Activated CD4-positive, alpha-beta T cell treated with anti-CD3 and anti-CD28 coated beads, Interleukin-2, amount 10 ng/mL, durations not matched to agents 7 days and 5 days (primary cell): ENCODE results near the gene AUTS2. TPM values are rescaled to one million over a fixed set of nuclear protein-coding genes. Genes with fewer than 3 reads are reported as not detected.

ENCODE experiments used
- CTCF ChIA-PET: fragments of 350-600 bp; sonication (Branson Sonifier 250); formaldehyde crosslinking; loops from one replicate; lab custom pipeline; 2021; ENCODE audit warnings: antibody characterized with exemption; lab: Charles Lee
- POLR2A ChIA-PET: fragments of 350-600 bp; sonication (Branson Sonifier 250); formaldehyde crosslinking; loops from one replicate; lab custom pipeline; 2021; ENCODE audit warnings: antibody characterized with exemption; lab: Charles Lee
- DNase-seq: peaks from one replicate; pipeline ENCODE4 v3.0.0-alpha.2; 2020
- H3K27ac Mint-ChIP-seq: one replicate; pipeline ENCODE4 v1.8.0; 2021; ENCODE audit warnings: mild to moderate bottlenecking, moderate library complexity, mixed read lengths
- H3K27me3 Mint-ChIP-seq: one replicate; pipeline ENCODE4 v1.8.0; 2021; ENCODE audit warnings: mixed read lengths
- H3K36me3 Mint-ChIP-seq: one replicate; pipeline ENCODE4 v1.8.0; 2021; ENCODE audit warnings: low read depth, mixed read lengths
- H3K4me1 Mint-ChIP-seq: one replicate; pipeline ENCODE4 v1.8.0; 2021; ENCODE audit warnings: mixed read lengths
- H3K4me3 Mint-ChIP-seq: one replicate; pipeline ENCODE4 v1.8.0; 2021; ENCODE audit warnings: mild to moderate bottlenecking, moderate library complexity, mixed read lengths
- H3K9me3 Mint-ChIP-seq: one replicate; pipeline ENCODE4 v1.8.0; 2021; ENCODE audit warnings: mixed read lengths
- total RNA-seq, 2 experiments: library from RNA; stranded (reverse); gene quantifications; one replicate each; pipeline ENCODE4 v1.2.3, GENCODE V29; 2021

AUTS2 gene
- total RNA-seq, 2 experiments from 2014 or later: 13.9 to 18.9 TPM

DNA sequence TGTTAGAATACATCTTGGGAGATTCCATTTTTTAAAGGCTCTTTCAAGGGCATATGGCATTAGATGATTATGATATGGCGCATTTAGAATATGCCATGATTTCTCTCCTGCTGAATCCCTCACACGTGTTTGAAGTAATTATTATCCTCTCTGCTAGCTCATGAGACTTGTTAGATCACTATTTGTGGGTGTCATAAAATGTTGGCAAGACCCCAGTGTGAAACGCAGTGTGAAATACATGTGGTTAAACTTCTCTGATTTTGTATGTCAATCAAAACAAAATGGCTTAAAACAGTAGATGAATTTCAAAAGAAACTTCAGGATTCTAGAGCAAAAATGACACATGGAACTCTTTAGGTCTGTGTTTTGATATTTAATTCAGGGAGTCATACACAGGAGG lies 560.8 kb downstream of the AUTS2 start:
- POLR2A ChIA-PET: no interaction called here
- H3K27ac Mint-ChIP-seq: no peak overlapping the region
- H3K4me3 Mint-ChIP-seq: no peak overlapping the region
- H3K9me3 Mint-ChIP-seq: no peaks in the 10 kb centered on the region
- DNase-seq: no peak
- peaks cover 4% of the 10 kb centered on the region for H3K27me3 Mint-ChIP-seq
- no peaks in the 10 kb centered on the region for H3K4me1 Mint-ChIP-seq
- no peaks in the 10 kb centered on the region for H3K36me3 Mint-ChIP-seq
- CTCF ChIA-PET: interaction anchor here (0.6 kb wide), 1 partner anchor 456 kb away, joined by 3 read pairs; no protein-coding TSS in a partner anchor

DNA sequence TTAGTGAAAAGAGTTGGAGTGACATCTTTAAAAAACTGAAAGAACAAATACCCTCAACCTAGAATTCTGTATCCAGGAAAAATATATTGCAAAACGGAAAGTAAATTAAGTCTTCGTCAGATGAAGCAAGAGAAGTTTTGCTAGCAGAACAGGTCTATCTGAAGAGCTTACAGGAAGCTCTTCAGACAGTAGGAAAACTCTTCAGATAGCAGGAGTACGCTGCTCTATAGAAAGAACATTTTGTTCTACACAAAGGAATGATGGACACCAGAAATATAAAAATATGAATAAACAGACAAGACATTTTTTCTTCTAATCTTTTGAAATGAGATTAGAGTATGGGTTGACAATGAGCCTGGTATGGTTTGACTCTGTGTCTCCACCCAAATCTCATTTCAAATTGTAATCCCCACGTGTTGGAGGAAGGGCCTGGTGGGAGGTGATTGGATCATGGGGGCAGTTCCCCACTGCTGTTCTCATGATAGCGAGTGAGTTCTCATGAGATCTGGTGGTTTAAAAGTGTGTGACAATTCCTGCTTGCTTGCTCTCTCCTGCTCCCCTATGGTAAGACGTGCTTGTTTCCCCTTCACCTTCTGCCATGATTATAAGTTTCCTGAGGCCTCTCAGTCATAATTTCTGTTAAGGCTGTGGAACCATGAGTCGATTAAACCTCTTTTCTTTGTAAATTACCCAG lies 567.3 kb downstream of the AUTS2 start:
- CTCF ChIA-PET: no interaction called here
- H3K4me3 Mint-ChIP-seq: no peak overlapping the region
- H3K4me1 Mint-ChIP-seq: no peaks in the 10 kb centered on the region
- peaks cover 2% of the 10 kb centered on the region for H3K27me3 Mint-ChIP-seq
- DNase-seq: no peak
- H3K36me3 Mint-ChIP-seq: no peaks in the 10 kb centered on the region
- peaks cover 3% of the 10 kb centered on the region for H3K9me3 Mint-ChIP-seq
- no peak overlapping the region for H3K27ac Mint-ChIP-seq
- POLR2A ChIA-PET: interaction anchor here (0.6 kb wide), 1 partner anchor 243 kb away, joined by 6 read pairs; no protein-coding TSS in a partner anchor

DNA sequence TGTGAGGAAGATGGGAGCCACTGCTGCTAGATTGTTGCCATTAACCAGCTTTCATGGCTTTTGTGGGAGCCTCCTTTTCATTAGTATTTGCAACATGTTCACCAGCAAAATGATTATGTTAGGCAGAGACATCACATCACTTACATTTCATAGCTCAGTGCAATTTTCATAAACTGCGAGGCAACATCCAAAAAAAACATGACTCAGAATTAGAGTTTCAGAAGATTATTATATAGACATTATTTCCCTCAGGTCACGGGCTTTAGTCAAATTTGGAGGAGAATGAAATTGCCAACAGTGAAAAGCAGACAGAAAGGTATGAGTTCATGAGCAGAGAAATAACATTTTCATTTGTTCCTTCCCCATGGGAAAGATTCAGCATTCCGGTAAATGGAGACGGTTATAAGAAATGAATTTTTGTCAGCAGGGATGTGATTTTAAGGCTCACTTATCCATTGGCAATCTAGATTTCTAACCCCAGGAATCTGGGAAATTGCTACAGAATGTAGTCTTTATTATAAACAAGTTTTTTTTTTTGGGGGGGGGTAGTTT lies 573.2 kb downstream of the AUTS2 start:
- POLR2A ChIA-PET: interaction anchor here (0.6 kb wide), 2 partner anchors 17 to 18 kb away, joined by 5 read pairs; no protein-coding TSS in a partner anchor
- no peak overlapping the region for H3K27ac Mint-ChIP-seq
- no peaks in the 10 kb centered on the region for H3K4me1 Mint-ChIP-seq
- no peak overlapping the region for H3K4me3 Mint-ChIP-seq
- H3K36me3 Mint-ChIP-seq: no peaks in the 10 kb centered on the region
- H3K27me3 Mint-ChIP-seq: peaks cover 14% of the 10 kb centered on the region
- CTCF ChIA-PET: no interaction called here
- peaks cover 3% of the 10 kb centered on the region for H3K9me3 Mint-ChIP-seq
- DNase-seq: no peak

DNA sequence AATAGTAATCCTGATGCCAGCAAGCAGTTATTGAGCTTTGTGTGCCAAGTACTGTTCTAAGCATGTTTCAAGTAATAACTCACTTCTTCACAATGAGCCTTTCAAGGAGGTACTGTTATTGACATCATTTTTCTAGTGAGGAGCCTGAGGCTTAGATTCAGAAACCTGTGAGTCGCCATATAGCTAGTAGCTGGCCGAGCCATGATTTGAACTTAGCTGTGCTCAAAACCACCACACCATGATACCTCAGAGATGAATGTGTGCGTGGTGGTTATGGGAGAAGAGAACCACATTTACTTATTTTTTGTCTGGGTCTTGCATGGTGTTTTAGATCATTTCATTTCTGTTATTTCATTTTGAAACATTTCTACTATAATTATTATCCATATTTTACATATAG lies 578.9 kb downstream of the AUTS2 start:
- Mint-ChIP-seq H3K9me3 (no peaks in the 10 kb centered on the region), H3K4me3 (no peak overlapping the region), H3K36me3 (no peaks in the 10 kb centered on the region), H3K27me3 (peaks cover 20% of the 10 kb centered on the region), H3K27ac (no peak overlapping the region), H3K4me1 (peaks cover 21% of the 10 kb centered on the region)
- DNase-seq: no peak
- CTCF ChIA-PET: no interaction called here
- POLR2A ChIA-PET: no interaction called here

DNA sequence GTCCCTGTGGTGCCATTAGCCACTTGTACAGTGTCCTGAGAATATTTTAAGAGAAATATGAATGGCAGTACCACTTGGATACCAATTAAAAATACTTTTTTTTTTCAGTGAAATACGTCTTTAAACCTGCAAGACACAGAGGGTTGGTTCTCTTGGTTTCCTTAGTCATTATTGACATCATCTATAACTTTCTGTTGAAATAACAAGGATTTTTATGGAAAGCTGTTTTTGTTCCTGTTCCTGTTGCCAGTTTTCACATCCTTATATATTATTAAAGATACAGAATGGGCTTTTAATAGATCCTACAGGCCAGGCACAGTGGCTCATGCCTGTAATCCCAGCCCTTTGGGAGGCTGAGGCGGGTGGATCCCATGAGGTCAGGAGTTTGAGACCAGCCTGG lies 579.9 kb downstream of the AUTS2 start:
- H3K9me3 Mint-ChIP-seq: no peaks in the 10 kb centered on the region
- H3K4me1 Mint-ChIP-seq: peaks cover 22% of the 10 kb centered on the region
- no peak overlapping the region for H3K4me3 Mint-ChIP-seq
- CTCF ChIA-PET: no interaction called here
- H3K27ac Mint-ChIP-seq: peak overlapping the region; percentile 78
- H3K27me3 Mint-ChIP-seq: peaks cover 20% of the 10 kb centered on the region
- no peak for DNase-seq
- no peaks in the 10 kb centered on the region for H3K36me3 Mint-ChIP-seq
- POLR2A ChIA-PET: no interaction called here

DNA sequence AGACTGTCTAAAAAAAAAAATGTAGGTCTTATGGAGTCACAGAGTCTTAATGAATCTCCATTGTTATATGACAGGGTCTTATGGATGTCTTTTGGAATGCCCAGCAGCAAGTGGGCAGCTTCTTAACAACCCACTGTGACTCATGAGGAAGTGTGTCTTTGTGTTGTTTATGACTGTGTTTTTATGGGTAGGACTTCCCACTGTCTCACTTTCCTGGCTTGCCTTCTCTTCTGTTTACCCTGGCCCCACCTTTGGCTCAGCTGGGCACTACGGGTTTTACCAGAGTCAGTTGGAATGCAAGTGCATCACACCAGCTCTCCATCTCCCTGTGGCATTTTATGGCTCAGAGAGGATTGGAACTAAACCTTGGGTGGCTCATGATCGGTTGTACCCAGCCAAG lies 580.5 kb downstream of the AUTS2 start:
- no peak for DNase-seq
- no peaks in the 10 kb centered on the region for H3K36me3 Mint-ChIP-seq
- no peak overlapping the region for H3K27ac Mint-ChIP-seq
- CTCF ChIA-PET: interaction anchor here (1.1 kb wide), 1 partner anchor 11 kb away, joined by 3 read pairs; no protein-coding TSS in a partner anchor
- H3K27me3 Mint-ChIP-seq: peaks cover 18% of the 10 kb centered on the region
- POLR2A ChIA-PET: no interaction called here
- H3K9me3 Mint-ChIP-seq: no peaks in the 10 kb centered on the region
- no peak overlapping the region for H3K4me3 Mint-ChIP-seq
- H3K4me1 Mint-ChIP-seq: peaks cover 22% of the 10 kb centered on the region

DNA sequence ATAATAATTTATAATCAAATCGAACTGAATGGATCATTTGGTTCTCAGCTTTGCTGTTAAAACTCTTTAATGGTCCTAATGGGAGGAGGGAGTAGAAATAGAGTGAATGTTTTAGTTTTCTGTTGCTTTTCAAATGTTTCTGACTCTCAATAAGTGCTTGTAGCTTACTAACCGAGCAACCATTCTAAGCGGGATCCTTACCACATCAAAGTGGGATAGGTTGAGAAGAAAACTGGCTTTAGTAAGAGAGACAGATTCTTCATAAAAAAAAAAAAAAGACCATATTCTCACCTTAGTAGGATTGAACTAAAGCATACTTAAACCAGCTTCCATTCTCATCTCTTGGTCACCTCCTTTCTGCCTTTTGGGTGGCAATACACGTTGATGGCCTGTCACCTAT lies 584.2 kb downstream of the AUTS2 start:
- DNase-seq: no peak
- Mint-ChIP-seq H3K36me3 (no peaks in the 10 kb centered on the region), H3K4me1 (peaks cover 18% of the 10 kb centered on the region), H3K27me3 (peaks cover 6% of the 10 kb centered on the region), H3K27ac (no peak overlapping the region), H3K4me3 (no peak overlapping the region), H3K9me3 (no peaks in the 10 kb centered on the region)
- ChIA-PET POLR2A (no interaction called here), CTCF (no interaction called here)

DNA sequence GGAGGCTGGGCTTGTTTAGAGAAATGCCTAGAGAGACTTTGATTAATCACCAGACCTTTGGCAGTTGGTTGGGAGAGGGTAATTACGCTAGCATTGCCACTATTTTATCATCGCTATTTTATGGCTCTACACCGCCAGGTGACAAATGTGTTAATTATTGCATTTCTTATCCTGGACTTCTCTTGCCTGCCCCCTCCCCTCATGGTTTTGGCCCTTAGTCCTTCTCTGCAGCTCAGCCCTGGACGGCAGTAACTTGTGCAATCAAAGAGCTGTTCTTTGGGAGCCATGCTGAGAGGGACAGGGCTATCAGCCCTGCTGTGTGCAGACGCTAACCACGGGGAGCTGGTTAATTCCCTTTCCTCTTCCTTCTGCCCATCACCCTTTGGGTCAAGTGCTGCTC lies 585.0 kb downstream of the AUTS2 start:
- H3K27me3 Mint-ChIP-seq: peaks cover 6% of the 10 kb centered on the region
- no peaks in the 10 kb centered on the region for H3K36me3 Mint-ChIP-seq
- no peak overlapping the region for H3K27ac Mint-ChIP-seq
- H3K4me1 Mint-ChIP-seq: peaks cover 10% of the 10 kb centered on the region
- DNase-seq: no peak
- H3K4me3 Mint-ChIP-seq: no peak overlapping the region
- H3K9me3 Mint-ChIP-seq: no peaks in the 10 kb centered on the region
- POLR2A ChIA-PET: no interaction called here
- CTCF ChIA-PET: no interaction called here

DNA sequence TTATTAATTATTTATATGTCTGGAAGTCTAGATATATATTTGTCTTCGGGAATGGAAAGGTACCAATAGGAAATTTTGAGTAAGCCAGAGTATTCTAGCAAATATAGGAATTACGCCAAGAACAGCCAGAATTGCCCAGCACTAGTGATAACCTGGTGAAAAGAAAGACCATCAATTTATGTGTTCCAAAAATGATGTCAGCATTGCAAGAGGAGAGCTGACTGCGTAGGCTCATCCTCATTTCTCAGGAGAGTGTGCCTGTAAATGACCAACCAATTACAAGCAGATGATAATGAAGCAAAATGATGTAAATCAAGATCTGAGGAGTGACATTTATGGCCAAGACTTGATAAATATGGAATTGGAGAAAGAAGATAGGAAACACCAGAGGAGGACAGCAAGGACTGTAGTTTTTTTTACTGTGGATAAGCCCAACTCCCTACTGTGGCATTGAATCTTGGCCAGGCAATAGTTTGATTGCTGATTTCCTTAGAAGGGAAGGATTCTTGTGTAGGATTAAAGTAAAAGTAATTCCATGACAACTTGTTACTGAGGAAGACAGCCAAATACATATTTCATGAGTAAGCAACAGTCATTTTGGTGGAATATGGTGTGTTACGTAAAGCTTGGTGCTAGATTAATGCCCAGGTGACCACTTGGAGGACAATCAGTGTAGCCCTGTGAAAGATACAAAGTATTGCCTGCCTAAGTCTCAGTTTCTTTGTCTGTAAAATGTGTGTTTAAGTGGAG lies 590.8 kb downstream of the AUTS2 start:
- Mint-ChIP-seq H3K4me3 (no peak overlapping the region), H3K27ac (no peak overlapping the region), H3K27me3 (no peaks in the 10 kb centered on the region), H3K36me3 (no peaks in the 10 kb centered on the region), H3K9me3 (no peaks in the 10 kb centered on the region), H3K4me1 (no peaks in the 10 kb centered on the region)
- DNase-seq: no peak
- ChIA-PET POLR2A (no interaction called here), CTCF (no interaction called here)

DNA sequence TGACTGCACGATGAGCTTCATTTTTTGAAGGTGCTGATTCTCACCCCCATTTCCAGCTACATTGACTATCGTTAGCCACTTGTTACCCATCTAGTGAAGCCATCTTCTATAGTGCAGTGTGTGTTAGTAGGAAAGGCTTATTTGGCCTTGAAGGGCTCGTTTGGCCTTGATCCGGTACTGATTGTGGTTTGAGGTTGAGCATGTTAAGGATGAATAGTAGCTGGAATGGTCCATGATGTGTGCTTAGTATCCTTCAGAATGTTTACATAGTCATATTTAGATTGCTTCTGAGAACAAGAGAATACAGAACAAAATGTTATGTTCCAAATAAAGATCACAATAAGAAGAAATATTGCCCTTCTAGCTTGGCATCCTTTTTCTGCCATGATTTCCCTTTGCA lies 591.5 kb downstream of the AUTS2 start:
- H3K4me3 Mint-ChIP-seq: no peak overlapping the region
- H3K9me3 Mint-ChIP-seq: no peaks in the 10 kb centered on the region
- ChIA-PET CTCF (interaction anchor here (0.9 kb wide), 1 partner anchor 10 kb away, joined by 3 read pairs; no protein-coding TSS in a partner anchor), POLR2A (no interaction called here)
- H3K27me3 Mint-ChIP-seq: no peaks in the 10 kb centered on the region
- no peak for DNase-seq
- no peaks in the 10 kb centered on the region for H3K36me3 Mint-ChIP-seq
- H3K4me1 Mint-ChIP-seq: no peaks in the 10 kb centered on the region
- H3K27ac Mint-ChIP-seq: no peak overlapping the region

DNA sequence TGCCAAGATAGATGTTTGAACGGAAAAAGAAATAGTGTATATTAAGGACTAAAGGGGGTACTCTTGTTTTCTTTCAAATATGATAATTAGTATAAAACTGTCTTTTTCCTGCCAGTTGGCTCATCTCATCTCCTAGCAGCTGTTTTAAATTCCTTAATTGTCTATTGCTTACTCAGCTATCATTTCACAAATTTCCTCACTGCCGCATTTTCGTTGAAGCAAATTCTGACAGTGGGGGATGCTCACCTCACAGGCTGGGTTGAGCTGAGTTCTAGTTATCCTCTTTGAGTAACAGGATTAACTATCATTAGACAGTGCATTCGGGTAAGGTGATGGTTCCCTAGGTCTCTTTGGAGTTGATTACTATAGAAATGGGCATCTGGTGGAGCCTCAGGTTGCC lies 592.0 kb downstream of the AUTS2 start:
- Mint-ChIP-seq H3K4me3 (no peak overlapping the region), H3K4me1 (no peaks in the 10 kb centered on the region), H3K27me3 (no peaks in the 10 kb centered on the region), H3K9me3 (no peaks in the 10 kb centered on the region), H3K27ac (no peak overlapping the region), H3K36me3 (no peaks in the 10 kb centered on the region)
- ChIA-PET CTCF (interaction anchor here (0.9 kb wide), 1 partner anchor 11 kb away, joined by 3 read pairs; no protein-coding TSS in a partner anchor), POLR2A (no interaction called here)
- DNase-seq: no peak

DNA sequence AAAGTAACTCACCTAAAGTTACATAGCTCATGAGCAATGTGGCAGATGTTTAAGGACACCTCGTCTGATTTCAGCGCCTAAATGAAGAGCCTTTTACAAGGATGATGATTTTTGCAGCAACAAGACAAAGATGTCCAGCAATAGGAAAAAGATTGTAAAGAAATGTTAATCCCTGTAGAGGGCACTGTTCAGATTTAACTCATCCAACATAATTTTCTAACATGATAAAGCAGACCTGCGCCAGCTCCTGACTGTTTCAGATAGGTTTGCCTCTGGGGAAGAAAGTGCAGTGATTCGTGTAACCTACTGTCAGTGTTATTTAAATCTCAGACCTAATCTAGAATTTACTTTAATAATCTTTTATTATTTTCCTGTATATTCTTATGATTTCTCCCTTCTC lies 595.2 kb downstream of the AUTS2 start:
- H3K36me3 Mint-ChIP-seq: no peaks in the 10 kb centered on the region
- POLR2A ChIA-PET: no interaction called here
- no peaks in the 10 kb centered on the region for H3K9me3 Mint-ChIP-seq
- H3K27me3 Mint-ChIP-seq: no peaks in the 10 kb centered on the region
- no peak overlapping the region for H3K27ac Mint-ChIP-seq
- H3K4me3 Mint-ChIP-seq: no peak overlapping the region
- DNase-seq: no peak
- no peaks in the 10 kb centered on the region for H3K4me1 Mint-ChIP-seq
- CTCF ChIA-PET: no interaction called here
